Mesenchymal stem cell (in vitro differentiated cells and primary cell): ENCODE data around the gene NTRK3.

Source experiments
- DNase-seq: peaks from one replicate; pipeline ENCODE4 v3.0.0-alpha.2; 2013
- H2AFZ ChIP-seq: one replicate; pipeline ENCODE4 v1.6.1; 2013; ENCODE audit warnings: low read depth, mild to moderate bottlenecking, control low read depth, inconsistent platforms, low read length, moderate library complexity
- H2AK5ac ChIP-seq: 2 replicates; pipeline ENCODE4 v1.6.1; 2013; ENCODE audit warnings: low read length, moderate library complexity, mild to moderate bottlenecking, inconsistent platforms; ENCODE audit not compliant: severe bottlenecking
- H2BK120ac ChIP-seq: one replicate; pipeline ENCODE4 v1.6.1; 2013; ENCODE audit warnings: low read depth, mild to moderate bottlenecking, inconsistent platforms, low read length, moderate library complexity
- H2BK12ac ChIP-seq, 2 experiments: one replicate each; pipeline ENCODE4 v1.6.1; 2013; ENCODE audit warnings: inconsistent platforms in 2 of 2, low read length in 2 of 2, mild to moderate bottlenecking in 2 of 2, moderate library complexity in 2 of 2, control low read depth in 1 of 2
- H2BK15ac ChIP-seq: one replicate; pipeline ENCODE4 v1.6.1; 2013; ENCODE audit warnings: mild to moderate bottlenecking, low read depth, inconsistent platforms; ENCODE audit not compliant: poor library complexity, severe bottlenecking
- H2BK5ac ChIP-seq: 2 replicates; pipeline ENCODE4 v1.6.1; 2013; ENCODE audit warnings: low read depth, mild to moderate bottlenecking, low read length, control low read depth, inconsistent platforms; ENCODE audit not compliant: poor library complexity, severe bottlenecking
- H3K14ac ChIP-seq, 2 experiments: one replicate each; pipeline ENCODE4 v1.6.1; 2013; ENCODE audit warnings: inconsistent platforms in 2 of 2, low read length in 2 of 2, control low read depth in 1 of 2, mild to moderate bottlenecking in 1 of 2, moderate library complexity in 1 of 2
- H3K18ac ChIP-seq, 2 experiments: one replicate each; pipeline ENCODE4 v1.6.1; 2013; ENCODE audit warnings: inconsistent platforms in 2 of 2, low read length in 2 of 2, control low read depth in 1 of 2, low read depth in 1 of 2, mild to moderate bottlenecking in 1 of 2
- H3K23ac ChIP-seq, 2 experiments: one replicate each; pipeline ENCODE4 v1.6.1; 2013; ENCODE audit warnings: inconsistent platforms in 2 of 2, low read length in 2 of 2, mild to moderate bottlenecking in 2 of 2, moderate library complexity in 2 of 2, control low read depth in 1 of 2
- H3K27ac ChIP-seq: 2 replicates; pipeline ENCODE4 v1.5.1; 2013; ENCODE audit warnings: mild to moderate bottlenecking, moderate library complexity, low read length, control low read depth, inconsistent platforms; ENCODE audit not compliant: poor library complexity, severe bottlenecking
- H3K27me3 ChIP-seq, 2 experiments: 2 replicates each; pipeline versions ENCODE4 v1.6.1 to v1.7.0; 2013; ENCODE audit warnings: low read length in 2 of 2, mild to moderate bottlenecking in 2 of 2, moderate library complexity in 2 of 2, control low read depth in 1 of 2, inconsistent platforms in 1 of 2; ENCODE audit not compliant: control insufficient read depth in 1 of 2, insufficient read depth in 1 of 2
- H3K36me3 ChIP-seq, 2 experiments: 2 replicates each; pipeline versions ENCODE4 v1.6.1 to v1.7.0; 2013; ENCODE audit warnings: low read length in 2 of 2, control low read depth in 1 of 2, inconsistent platforms in 1 of 2, low read depth in 1 of 2, mild to moderate bottlenecking in 1 of 2; ENCODE audit not compliant: insufficient read depth in 2 of 2, control insufficient read depth in 1 of 2
- H3K4ac ChIP-seq, 2 experiments: one replicate each; pipeline ENCODE4 v1.6.1; 2013; ENCODE audit warnings: inconsistent platforms in 2 of 2, low read length in 2 of 2, mild to moderate bottlenecking in 2 of 2, moderate library complexity in 2 of 2, control low read depth in 1 of 2, low read depth in 1 of 2
- H3K4me1 ChIP-seq: 2 replicates; pipeline ENCODE4 v1.6.1; 2013; ENCODE audit warnings: low read depth, low read length, control low read depth; ENCODE audit not compliant: control insufficient read depth, insufficient read depth
- H3K4me2 ChIP-seq: 2 replicates; pipeline ENCODE4 v1.6.1; 2013; ENCODE audit warnings: low read length, mild to moderate bottlenecking, inconsistent platforms; ENCODE audit not compliant: poor library complexity, severe bottlenecking
- H3K4me3 ChIP-seq, 2 experiments: 2 replicates each; pipeline versions ENCODE4 v1.5.1 to v1.7.0; 2013; ENCODE audit warnings: low read length in 2 of 2, mild to moderate bottlenecking in 2 of 2, control low read depth in 1 of 2, low read depth in 1 of 2; ENCODE audit not compliant: insufficient read depth in 1 of 2
- H3K79me1 ChIP-seq: replicated peaks from 2 replicates; pipeline ENCODE4 v1.6.1; 2013; ENCODE audit warnings: mild to moderate bottlenecking, control low read depth, low read length, inconsistent platforms; ENCODE audit not compliant: poor library complexity, severe bottlenecking
- H3K9ac ChIP-seq: 2 replicates; pipeline ENCODE4 v1.7.0; 2013; ENCODE audit warnings: mild to moderate bottlenecking, low read length, moderate library complexity
- H3K9me3 ChIP-seq: 2 replicates; pipeline ENCODE4 v1.7.0; 2013; ENCODE audit warnings: mild to moderate bottlenecking, low read length; ENCODE audit not compliant: control insufficient read depth
- H4K8ac ChIP-seq: one replicate; pipeline ENCODE4 v1.6.1; 2013; ENCODE audit warnings: inconsistent platforms, mild to moderate bottlenecking, low read length, moderate library complexity
- H4K91ac ChIP-seq: one replicate; pipeline ENCODE4 v1.6.1; 2013; ENCODE audit warnings: mild to moderate bottlenecking, low read length, inconsistent platforms
- WGBS: methylation state at CpG from one replicate; pipeline ENCODE4 v1.1.7; 2013; ENCODE audit warnings: mixed read lengths; 5-methylcytosine and 5-hydroxymethylcytosine counted together

The NTRK3 gene

DNA sequence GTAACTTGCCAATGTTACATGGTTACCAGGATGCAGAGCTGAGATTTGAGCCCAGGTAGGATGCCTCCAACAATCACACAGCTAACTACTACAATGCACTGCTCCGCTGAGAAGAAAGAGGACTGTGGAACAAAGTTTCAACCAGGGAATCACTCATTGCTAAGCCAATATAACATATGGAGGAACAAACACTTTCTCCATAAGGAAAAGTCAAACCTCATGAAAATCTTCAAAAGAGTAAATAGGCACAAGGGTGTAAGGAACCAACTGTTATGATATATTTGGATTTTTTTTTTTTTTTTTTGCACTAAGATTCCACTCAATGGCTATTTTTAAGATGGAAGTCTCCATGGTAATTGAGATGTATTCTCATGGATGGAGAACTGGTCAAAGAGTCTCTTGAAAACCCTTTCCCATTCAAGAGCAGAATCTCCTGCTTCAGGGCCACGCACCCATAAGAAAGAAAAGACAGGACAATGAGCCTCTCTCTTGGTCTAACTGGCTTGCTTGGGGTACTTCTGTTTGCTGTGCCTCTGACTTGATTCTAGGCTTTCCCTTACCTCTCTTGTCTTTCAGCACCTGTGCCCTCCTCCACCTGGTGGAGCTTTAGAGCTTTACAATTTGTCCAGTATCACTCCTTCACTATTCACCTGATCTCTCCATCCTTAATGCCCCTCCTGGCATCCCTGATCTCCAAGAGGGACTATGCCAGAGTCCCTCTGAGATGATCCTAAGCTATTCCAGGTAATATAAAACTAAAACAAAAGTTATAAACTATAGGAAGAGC lies 252.8 kb downstream of the NTRK3 start:
- Histone ChIP-seq H2AK5ac (no peak overlapping the region), H4K91ac (no peak overlapping the region), H2BK15ac (no peak overlapping the region), H3K4ac (no peak overlapping the region), H3K27me3 (peaks cover 0 to 19% of the 10 kb centered on the region in 2 experiments), H2BK5ac (no peak overlapping the region), H4K8ac (no peak overlapping the region), H2BK120ac (no peak overlapping the region), H3K9ac (no peak overlapping the region), H3K18ac (no peak overlapping the region), H2AFZ (no peak overlapping the region), H3K4me3 (no peak overlapping the region), H3K9me3 (no peaks in the 10 kb centered on the region), H3K23ac (no peak overlapping the region), H3K14ac (no peak overlapping the region), H3K4me2 (no peak overlapping the region), H3K4me1 (no peaks in the 10 kb centered on the region), H2BK12ac (no peak overlapping the region), H3K79me1 (no peaks in the 10 kb centered on the region), H3K27ac (no peak overlapping the region), H3K36me3 (no peaks in the 10 kb centered on the region)
- DNase-seq: no peak
- WGBS: 60% methylated on average over 2 of the region's 2 CpGs

DNA sequence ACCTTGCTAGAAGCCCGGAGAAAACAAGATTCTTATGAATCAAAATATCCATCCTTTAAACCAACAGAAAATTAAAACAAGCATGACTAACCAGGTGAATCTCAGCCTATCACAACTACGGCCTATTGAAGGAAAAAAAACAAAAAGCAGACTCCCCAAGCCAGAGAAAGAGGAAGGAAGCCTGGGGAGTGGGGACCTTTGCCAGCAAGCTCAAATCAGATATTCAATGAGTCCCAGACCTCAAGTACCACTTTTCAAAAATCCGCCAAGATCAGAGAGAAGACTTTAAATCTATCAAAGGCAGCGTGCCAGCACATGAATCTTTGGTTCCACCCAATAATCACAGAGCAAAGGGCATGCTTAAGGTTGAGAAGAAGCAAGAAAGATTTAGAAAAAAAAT lies 253.8 kb downstream of the NTRK3 start:
- Histone ChIP-seq H2BK120ac (no peak overlapping the region), H3K79me1 (no peaks in the 10 kb centered on the region), H3K27ac (no peak overlapping the region), H3K4me3 (no peak overlapping the region), H3K9me3 (no peaks in the 10 kb centered on the region), H3K18ac (no peak overlapping the region), H3K4ac (no peak overlapping the region), H3K9ac (no peak overlapping the region), H2BK5ac (no peak overlapping the region), H4K91ac (no peak overlapping the region), H3K4me1 (no peaks in the 10 kb centered on the region), H3K23ac (no peak overlapping the region), H4K8ac (no peak overlapping the region), H3K36me3 (no peaks in the 10 kb centered on the region), H3K4me2 (no peak overlapping the region), H2AFZ (no peak overlapping the region), H2BK15ac (no peak overlapping the region), H3K27me3 (peaks cover 0 to 17% of the 10 kb centered on the region in 2 experiments), H2BK12ac (no peak overlapping the region), H3K14ac (no peak overlapping the region), H2AK5ac (no peak overlapping the region)
- WGBS: 67% methylated on average over 2 of the region's 4 CpGs
- no peak for DNase-seq

DNA sequence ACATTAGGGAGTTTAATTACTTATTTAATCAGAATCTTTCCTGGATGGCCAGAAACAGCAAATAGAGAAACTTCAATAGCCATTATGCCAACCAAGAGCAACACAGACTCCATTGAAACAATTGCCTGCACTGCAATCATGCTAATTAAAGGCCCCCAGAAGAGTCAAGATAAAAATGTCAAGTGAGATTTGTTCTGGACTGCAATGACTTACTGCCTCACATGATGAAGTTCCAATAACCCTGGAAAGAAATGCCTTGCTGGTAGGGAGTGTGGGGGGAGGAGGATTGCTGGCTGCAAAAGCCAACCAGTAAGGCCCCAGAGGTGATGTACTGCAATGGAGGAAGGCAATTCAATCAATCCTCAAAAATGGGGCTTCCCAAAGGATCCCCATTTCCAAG lies 257.9 kb downstream of the NTRK3 start:
- Histone ChIP-seq H4K8ac (no peak overlapping the region), H2AK5ac (no peak overlapping the region), H3K23ac (no peak overlapping the region), H2AFZ (no peak overlapping the region), H3K9me3 (no peaks in the 10 kb centered on the region), H2BK12ac (no peak overlapping the region), H3K27me3 (no peaks in the 10 kb centered on the region), H3K9ac (no peak overlapping the region), H2BK15ac (no peak overlapping the region), H3K4ac (no peak overlapping the region), H3K36me3 (no peaks in the 10 kb centered on the region), H3K79me1 (no peaks in the 10 kb centered on the region), H3K4me2 (no peak overlapping the region), H4K91ac (no peak overlapping the region), H2BK5ac (no peak overlapping the region), H3K4me3 (no peak overlapping the region), H3K14ac (no peak overlapping the region), H3K18ac (no peak overlapping the region), H3K4me1 (no peaks in the 10 kb centered on the region), H2BK120ac (no peak overlapping the region), H3K27ac (no peak overlapping the region)
- no peak for DNase-seq

DNA sequence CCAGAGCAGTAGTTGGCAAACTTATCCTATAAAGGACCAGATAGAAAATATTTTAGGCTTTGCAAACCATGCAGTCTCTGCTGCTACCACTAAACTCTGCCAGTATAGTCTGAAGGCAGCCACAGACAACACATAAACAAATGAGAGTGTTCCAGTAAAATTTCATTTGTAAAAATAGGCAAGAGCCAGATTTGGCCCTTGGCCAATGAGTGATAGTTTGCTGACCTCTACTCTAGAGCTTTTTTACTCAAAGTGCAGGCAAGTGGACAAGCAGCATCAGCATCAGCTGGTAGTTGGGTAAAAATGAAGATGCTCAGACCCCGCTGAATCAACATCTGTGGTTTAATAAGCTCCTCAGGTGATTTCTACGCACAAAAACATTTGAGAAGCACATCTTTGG lies 269.8 kb downstream of the NTRK3 start:
- Histone ChIP-seq H2AK5ac (no peak overlapping the region), H2BK15ac (no peak overlapping the region), H4K8ac (no peak overlapping the region), H3K4me3 (no peak overlapping the region), H3K4me2 (no peak overlapping the region), H3K9ac (no peak overlapping the region), H3K14ac (no peak overlapping the region), H2AFZ (no peak overlapping the region), H2BK12ac (no peak overlapping the region), H3K79me1 (no peaks in the 10 kb centered on the region), H3K4ac (no peak overlapping the region), H3K36me3 (no peaks in the 10 kb centered on the region), H3K4me1 (no peaks in the 10 kb centered on the region), H3K27ac (no peak overlapping the region), H3K9me3 (no peaks in the 10 kb centered on the region), H2BK120ac (no peak overlapping the region), H3K18ac (no peak overlapping the region), H4K91ac (no peak overlapping the region), H3K27me3 (peaks cover 0 to 11% of the 10 kb centered on the region in 2 experiments), H3K23ac (no peak overlapping the region), H2BK5ac (no peak overlapping the region)
- WGBS: 70% methylated on average over 1 of the region's 2 CpGs
- DNase-seq: no peak
